NK-92 (cell line): Measurements from ENCODE around the gene HEY2.

ENCODE experiments used
- DNase-seq: peaks from one replicate; lab custom pipeline; 2025; ENCODE audit not compliant: unreplicated experiment; lab: John Stamatoyannopoulos, UW

Gene HEY2

DNA sequence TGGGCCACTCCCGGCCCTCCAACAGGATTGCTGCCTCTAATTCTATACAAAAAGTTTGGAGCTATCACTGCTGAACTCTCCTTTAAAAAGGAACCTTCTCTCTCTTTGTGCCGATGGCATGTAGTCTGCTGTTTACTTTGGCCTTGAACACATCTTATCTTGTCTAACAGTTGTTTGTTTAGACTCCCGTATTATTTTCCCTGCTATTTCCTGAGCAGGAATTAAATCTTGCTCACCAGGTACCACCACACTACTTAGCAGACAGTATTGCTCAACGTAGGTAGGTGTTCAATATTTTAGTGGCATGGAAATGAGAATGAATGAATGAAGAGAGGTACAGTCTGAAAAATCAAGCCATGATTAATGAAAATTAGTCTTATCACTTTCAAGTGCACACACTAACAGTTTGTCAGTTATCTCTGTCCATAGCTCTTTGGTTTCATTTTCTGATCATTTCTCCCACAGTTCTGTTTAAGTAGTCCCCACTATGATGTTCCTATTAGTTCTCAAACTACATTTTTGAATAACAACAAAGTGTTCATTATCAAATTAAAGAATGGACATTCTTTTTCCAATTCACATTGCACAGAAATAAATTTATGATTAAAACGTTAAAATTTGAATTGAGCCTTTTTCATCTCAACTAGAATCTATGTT is 6.8 kb upstream of the HEY2 start:
- DNase-seq = no peak

DNA sequence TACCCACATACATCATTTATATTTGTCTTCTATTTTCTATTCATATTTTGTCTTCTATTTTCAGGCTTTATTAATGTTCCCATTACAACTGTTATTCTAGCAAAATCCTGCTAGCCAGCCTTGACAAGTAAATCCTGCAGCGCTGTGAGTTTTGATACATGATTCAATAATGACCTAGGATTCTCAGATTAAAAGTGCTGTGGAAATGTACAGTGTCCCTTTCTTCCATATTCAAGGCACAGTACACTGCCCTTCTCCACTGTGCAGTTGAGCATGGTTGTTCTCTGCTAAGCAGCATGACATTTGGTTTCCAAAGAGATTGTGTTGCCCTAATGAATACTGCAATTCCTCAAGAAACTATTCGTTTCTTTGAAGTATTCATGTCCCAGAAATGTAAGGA is 5.8 kb upstream of the HEY2 start:
- no peak for DNase-seq

DNA sequence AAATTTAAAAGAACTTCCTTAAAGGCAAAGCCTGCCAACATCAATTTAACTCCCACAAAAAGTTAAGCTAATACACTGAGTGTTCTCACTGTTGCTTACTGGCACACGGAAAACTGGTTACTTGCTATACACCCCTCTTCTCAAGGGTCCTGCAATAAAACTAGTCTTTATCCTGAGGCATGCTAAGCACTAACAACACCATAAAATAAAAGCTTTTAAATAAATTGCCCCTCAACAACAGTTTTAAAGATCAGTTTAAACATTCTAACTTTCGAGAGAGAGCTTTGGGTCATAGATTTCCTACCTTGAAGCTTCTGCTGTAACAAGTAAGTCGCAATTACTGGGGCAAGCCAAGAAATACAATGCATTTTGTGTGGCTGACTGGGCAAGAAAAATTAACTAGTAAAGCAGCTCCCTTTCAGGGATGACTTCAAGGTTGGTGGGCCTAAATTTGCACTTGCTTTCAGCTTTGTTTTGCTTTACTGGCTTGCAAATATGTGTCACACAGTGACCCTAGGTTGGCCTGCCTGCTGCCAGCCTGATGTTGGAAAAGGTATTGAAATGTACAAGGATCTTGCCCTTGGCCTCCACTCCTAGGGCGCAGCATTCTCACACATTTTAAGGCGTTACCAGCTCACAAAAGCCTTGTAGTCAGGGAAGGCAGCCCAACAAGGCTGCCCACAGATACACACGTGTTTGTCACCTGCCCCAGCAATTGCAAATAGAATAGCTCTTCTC is 4.0 kb upstream of the HEY2 start:
- DNase-seq = no peak

DNA sequence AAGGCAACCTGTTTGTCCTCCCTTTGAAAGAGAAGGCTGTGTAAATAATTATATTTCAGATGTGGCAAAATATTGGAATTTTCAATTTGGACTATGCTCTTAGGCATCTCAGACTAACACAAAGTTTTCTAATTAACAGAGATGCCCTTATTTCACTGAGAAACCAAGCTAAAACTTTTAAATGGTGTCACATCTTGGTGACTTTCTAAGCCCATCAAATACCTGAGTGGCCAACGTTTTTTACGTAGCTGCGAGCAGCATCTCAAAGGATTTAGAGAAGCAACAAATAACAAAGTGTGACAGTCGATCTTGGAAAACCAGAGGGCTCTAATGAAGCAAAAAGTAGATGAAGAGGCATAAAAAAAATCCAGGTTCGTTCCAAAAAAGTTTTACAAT is 3.4 kb upstream of the HEY2 start:
- DNase-seq = no peak

DNA sequence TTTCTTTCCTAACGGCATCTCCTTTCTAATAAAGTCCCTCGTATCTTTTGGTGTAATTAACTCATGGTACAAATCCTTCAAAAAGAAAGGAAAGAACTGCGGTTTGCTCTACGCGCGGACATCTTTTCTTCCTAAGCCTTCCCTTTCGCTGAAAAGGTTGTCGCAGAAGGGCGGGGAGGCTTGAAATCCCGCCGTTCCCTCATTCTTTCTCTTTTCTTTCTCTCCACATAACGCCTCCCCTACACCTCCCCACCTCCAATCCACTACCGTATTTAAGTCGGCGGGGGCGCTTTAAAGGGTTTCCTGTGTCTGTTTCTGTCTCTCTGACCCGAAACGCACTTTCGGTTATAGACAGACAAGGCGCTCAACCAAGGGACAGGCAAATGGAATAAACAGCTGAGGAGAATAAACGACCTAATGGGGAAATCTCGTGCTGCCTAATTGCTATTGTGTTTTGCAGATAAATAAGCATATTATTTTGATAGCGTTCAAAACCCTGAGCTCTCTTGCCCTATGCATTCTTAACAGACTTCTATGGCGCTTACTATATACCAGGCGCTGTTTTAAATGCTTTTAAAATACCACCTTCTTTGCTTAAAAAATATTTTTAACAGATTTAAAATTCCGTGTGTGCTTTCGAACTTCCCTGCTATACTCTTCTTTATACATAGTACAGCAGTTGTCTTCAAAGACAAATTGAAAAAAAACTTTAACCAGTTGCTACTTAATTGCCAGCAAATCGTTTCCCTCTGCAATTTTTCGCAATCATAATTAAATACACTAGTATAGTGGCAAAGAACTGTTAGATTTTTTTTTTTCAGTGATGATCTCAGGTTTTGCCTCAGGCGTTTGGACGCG is 2.5 kb upstream of the HEY2 start:
- DNase-seq = peak; percentile 5

DNA sequence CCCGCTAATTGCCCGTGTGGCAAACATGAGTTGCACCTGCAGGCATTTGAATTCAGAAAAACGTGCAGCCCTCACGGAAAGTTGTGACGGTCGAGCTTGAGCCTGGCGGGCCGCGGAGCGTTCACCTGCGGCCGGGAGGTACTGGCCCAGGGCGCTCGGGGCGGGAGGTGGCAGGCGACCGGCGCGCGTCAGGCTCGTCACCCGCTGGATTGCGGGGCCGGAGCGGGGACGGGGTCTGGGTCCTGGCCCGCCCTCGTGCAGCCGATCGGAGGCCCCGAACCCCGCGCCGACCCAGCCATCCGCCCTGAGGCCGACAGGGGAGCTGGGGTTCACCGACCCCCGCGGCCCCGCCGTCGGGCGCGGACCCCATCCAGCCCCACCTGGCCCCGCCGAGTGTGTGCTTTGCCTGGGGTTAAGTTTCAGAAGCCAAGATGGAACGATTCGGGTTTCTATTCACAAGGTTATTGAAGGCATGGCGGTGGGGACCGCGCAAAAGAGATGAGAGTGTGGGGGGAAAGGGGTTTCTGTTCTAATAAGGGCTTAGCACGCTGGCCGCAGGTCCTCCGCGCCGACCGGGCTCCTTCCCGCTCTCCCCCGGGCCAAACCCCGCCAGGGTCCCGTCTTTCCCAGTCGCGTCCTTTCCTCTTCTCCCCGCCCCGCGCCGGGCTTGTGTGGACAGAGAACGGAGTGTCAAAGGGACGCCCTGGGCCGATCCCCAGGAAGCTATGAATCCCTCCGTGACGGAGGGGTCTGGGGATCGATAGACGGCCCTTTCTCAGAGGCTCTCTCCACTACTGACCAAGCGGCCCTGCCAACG is 1.6 kb upstream of the HEY2 start:
- DNase-seq = no peak

DNA sequence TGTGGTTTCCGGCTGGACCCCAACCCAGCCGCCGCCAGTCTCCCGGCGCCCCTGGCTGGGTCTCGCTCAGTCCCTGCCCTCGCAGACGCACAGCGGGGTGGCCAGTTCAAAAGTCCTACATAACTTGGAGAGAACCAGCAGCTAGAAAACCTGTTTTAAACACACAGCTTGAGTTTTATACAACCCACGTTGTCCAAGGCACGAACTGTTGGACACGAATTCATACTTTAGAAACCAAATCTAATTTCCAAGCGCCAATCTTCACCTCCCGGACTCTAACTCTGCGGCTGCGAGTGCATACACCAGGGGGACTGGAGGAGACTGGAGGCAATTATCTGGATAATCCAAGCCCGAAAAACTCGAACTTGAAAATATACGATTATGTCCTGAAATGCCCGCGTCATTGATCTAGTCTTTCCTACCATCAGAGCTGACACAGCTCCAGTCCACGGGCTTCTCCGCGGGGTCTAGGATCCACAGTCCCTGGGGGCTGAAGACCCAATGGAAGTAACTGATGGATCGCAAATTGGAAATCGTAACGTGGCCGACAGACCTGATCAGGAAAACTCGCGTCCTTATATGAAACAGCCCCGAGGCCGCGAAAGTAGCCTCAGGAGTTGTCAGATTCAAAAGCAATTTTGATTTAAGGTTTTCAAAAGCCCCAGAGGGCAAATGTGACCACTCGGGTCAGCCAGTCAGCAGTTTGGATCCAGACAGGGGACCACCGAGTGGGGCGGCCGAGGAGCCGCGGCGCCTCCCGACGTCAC is 843 bp upstream of the HEY2 start:
- DNase-seq = no peak

DNA sequence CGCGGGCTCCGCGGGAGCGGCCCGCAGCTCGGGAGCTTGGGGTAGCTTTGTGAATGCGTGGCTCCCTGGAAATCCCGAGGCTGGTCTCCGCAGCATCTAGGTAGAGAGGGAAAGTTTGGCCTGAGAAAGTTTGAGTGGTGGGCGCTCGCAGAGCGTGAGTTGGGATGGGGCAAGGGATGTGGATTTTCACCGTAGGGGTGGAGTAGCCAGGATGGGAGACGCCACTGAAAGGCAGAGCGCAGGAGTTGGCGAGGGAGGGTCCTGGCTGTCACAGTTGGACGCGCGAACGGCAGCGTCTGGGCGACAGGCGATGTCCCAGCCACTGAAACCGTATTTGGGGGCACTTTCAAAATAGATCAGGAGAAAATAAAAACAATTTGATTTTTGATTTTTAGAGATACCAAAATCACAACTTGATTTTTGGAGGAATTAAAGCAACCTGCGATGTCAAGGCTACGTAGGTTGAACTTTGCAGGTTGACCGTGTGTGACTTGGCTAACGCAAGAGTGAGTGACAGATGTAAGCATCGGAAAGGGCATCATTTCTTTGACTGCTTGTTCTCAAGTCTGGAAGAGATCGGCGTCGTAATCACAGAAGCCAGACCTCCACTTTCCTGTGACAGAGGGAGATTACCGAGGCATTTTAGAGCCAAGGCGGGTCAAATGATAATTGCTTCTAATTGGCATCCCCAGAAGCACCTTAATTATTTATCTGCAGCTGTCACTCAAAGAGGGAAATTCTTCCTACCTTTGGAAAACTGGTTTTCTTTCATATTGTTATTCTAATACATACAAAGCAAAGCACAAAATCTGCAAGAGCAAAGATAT is 646 bp downstream of the HEY2 start:
- DNase-seq = no peak

DNA sequence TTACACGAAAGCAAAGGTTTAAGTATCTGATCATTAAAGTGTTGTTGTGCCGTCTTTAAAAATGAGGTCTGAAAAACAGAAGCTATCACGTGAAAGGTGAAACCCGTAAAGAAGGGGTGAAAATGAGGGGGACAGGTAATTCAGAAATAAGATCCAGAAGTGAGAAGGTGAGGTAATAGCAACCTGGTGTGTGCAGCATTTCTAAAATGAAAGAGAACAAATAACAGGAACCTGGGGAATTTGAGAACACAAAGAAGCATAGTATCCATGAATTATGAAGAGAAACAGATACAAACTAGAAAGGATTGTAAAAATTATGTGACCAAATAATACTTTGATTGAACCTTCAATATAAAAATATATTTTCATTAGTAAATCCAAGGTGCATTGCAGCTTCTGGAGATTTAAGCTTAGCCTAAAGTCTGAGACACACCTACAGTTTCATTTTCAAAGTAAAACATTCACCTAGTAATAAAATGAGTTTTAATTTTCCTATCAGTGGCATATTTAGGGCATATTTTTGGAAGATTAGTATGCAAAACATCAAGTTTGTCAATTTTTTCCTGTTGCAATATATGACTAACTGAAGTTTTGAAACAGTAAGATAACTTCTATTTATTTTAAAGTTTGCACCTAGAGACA is 1.4 kb downstream of the HEY2 start:
- no peak for DNase-seq

DNA sequence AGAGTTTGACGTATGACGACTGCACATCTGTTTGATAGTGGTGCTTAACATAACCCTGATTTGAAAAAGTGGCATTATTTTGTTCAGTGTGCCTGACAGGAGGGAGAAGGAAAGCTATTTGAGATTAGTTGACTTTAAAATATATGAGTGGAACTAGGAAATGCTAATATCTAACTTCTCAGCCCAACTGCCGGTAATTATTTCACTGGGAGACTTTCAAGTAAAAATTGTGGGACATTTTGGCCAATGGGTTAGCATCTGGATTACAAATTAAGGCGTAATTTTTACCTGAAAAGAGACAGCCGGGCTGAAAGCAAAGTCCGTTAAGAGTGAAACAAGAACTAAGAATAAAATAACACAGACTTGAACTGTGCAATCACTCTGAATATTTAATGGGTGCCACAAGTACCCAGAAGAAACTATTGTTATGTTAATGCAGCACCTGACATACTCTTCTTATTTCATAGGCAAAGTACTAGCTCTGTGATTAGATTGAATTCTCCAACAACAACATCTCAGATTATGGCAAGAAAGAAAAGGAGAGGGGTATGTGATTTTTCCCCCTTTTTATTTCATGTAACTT is 2.0 kb downstream of the HEY2 start:
- DNase-seq = no peak

DNA sequence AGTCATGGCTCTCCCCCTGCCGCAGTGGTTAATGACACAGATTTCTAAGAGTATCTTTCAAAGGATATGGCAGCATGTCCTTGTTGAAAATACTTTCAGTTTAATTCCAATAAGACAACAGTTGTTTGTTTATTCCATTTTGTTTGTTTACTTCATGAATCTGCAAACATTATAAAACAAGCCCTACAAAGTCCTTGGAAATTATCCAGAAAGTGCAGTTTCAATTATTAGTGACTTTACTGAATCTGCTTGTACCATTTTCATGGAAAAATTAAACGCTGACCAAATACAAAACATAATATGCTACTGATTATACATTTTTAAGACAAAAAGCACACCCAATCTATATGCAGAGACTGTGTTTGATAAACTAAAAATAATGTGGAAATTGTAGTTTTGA is 3.3 kb downstream of the HEY2 start:
- no peak for DNase-seq

DNA sequence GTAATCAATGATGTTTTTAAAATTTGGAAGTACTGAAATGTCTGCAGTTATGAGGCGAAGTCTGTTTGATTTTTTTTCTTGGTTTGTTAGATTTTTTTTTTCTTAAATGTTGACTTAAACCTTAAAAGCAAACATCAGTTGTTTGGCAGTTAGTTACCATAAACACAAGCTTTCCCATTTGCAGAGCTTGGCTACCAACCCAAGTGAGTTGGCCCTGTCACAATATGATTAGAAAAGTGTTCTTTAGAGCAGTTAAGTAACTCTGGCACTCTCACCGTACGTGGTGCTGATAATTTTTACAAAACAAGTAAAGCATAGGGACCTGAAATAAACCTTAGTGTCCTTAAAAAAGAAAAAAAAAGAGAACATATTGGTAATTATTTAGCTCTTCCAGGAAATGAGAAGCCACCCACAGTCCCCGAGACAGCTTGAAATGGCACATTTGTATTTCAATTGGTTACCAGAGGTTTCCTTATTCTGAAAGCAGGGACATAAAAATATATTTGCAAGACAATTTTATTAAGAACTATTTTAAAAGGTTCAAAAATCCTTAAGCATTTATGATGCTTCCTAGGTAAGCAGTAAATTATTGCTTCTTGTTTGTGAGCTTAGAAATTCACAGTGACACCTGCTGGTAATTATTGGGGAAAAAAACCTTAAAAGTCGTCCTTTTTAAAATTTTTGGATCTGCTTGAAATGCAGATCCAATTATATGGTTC is 3.9 kb downstream of the HEY2 start:
- DNase-seq = no peak

DNA sequence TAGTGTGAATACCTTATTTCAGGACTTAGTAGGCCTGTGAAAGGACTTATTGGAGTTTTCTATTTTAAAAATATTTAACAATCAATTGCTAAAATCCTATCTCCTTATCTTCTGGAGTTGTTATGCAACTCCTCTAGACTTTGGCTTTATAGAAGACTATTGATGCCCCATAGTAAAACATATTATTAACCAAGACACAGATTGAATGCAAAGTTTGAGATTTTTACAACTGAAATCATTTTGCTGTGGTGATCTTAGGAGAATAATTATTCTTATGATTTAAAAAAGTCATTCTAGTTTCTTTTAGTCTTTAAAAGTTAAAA is 4.5 kb downstream of the HEY2 start:
- no peak for DNase-seq

DNA sequence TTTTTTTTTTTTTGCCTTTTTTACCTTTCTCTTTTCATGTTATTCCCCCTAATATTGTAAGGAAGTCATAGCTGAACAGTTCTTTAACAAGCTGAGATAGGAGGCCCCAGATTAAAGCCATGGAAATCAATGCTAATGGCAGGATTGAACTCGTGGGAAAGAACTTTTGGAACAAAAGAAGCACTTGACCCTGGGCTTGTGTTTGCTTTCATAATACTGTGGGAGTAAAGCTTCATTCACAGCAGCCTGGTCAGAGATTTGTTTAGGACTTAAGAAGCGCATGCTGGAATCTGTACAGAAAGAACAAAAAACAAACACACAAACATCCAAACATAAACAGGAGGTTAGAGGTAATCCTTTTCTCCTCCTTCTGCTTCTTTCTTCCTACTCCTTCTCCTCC is 5.1 kb downstream of the HEY2 start:
- DNase-seq = no peak

DNA sequence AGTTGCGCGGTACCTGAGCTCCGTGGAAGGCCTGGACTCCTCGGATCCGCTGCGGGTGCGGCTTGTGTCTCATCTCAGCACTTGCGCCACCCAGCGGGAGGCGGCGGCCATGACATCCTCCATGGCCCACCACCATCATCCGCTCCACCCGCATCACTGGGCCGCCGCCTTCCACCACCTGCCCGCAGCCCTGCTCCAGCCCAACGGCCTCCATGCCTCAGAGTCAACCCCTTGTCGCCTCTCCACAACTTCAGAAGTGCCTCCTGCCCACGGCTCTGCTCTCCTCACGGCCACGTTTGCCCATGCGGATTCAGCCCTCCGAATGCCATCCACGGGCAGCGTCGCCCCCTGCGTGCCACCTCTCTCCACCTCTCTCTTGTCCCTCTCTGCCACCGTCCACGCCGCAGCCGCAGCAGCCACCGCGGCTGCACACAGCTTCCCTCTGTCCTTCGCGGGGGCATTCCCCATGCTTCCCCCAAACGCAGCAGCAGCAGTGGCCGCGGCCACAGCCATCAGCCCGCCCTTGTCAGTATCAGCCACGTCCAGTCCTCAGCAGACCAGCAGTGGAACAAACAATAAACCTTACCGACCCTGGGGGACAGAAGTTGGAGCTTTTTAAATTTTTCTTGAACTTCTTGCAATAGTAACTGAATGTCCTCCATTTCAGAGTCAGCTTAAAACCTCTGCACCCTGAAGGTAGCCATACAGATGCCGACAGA is 9.9 kb downstream of the HEY2 start:
- no peak for DNase-seq

DNA sequence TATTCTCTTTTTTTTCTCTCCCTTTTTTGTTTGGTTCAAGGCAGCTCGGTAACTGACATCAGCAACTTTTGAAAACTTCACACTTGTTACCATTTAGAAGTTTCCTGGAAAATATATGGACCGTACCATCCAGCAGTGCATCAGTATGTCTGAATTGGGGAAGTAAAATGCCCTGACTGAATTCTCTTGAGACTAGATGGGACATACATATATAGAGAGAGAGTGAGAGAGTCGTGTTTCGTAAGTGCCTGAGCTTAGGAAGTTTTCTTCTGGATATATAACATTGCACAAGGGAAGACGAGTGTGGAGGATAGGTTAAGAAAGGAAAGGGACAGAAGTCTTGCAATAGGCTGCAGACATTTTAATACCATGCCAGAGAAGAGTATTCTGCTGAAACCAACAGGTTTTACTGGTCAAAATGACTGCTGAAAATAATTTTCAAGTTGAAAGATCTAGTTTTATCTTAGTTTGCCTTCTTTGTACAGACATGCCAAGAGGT is 10.6 kb downstream of the HEY2 start:
- no peak for DNase-seq

DNA sequence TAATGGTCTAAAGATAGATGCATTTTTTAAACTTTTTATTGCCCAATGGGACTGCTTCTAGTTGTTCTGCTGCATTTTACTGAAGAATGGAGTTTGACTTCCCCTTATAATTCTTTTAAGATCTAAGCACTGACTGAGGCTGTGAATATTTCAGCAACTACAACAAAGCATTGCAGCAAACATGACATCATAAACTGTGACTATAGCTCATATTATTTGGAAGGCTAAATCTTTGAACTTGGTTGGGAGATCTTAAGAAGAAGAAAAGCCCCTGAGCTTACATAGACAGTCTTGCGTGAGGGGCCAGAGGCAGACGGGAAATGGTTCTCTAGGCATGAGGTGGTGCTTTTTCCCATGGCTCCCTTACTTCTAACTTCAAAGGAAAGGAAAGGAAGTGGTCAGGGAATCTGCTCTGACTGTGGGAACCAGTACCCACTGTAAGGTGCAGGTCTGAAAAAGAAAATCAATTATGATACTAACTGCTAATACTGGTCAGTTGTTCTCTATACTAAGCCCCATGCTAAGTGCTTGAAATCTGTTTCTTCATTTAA is 14.8 kb downstream of the HEY2 start:
- no peak for DNase-seq
